Body of pancreas (tissue), 4 donors: ENCODE results near the gene LAMA2. TPM values are rescaled to one million over a fixed set of nuclear protein-coding genes. Genes with fewer than 3 reads are reported as not detected.

Source experiments
- ATAC-seq: fragments of 150-250 bp; one replicate; pipeline ENCODE4 v1.9.1; 2016
- DNase-seq, 4 donors: peaks; one replicate each; pipeline ENCODE4 v3.0.0-alpha.2; 2019
- H3K27ac ChIP-seq, 4 donors: fragments of 200-600 bp; sonication (generic); 1 replicate in 3 of 4; 2 replicates in 1 of 4; pipeline versions ENCODE4 v1.5.1 to v1.6.1; 2016 to 2019; ENCODE audit warnings: mild to moderate bottlenecking in 1 of 4, mixed read lengths in 1 of 4, moderate library complexity in 1 of 4
- H3K27me3 ChIP-seq, 2 donors: fragments of 200-600 bp; sonication (generic); one replicate each; pipeline ENCODE4 v1.6.0; 2016; ENCODE audit warnings: mild to moderate bottlenecking in 1 of 2
- H3K36me3 ChIP-seq, 2 donors: fragments of 200-600 bp; sonication (generic); replicated peaks in 1 of 2; 2 replicates each; pipeline ENCODE4 v1.5.1; 2016; ENCODE audit warnings: low read depth in 2 of 2; ENCODE audit not compliant: insufficient read depth in 1 of 2
- H3K4me1 ChIP-seq: fragments of 200-600 bp; sonication (generic); one replicate; pipeline ENCODE4 v1.6.0; 2016
- H3K4me3 ChIP-seq, 2 donors: fragments of 200-600 bp; sonication (generic); 1 replicate in 1 of 2; 2 replicates in 1 of 2; pipeline ENCODE4 v1.5.1; 2016 to 2019
- H3K9me3 ChIP-seq, 3 donors: fragments of 200-600 bp; sonication (generic); 1 replicate in 2 of 3; 2 replicates in 1 of 3; pipeline ENCODE4 v1.5.1; 2016
- POLR2A ChIP-seq, 3 donors: fragments of 450-650 bp; IDR thresholded peaks; one replicate each; pipeline ENCODE4 v1.6.1; 2016; ENCODE audit warnings: antibody characterized with exemption in 3 of 3, mild to moderate bottlenecking in 2 of 3
- WGBS, 2 donors: methylation state at CpG; one replicate each; pipeline ENCODE4 v1.1.5; 2017; 5-methylcytosine and 5-hydroxymethylcytosine counted together
- intact Hi-C: fragments of 100-400 bp; cut with DNase I; formaldehyde crosslinking; loops from one replicate; pipeline ENCODE4 v1.15.1; 2023
- total RNA-seq, 2 donors: library from RNA; depleted of rRNA; stranded (reverse); fragments of >200 nt; gene quantifications; one replicate each; pipeline ENCODE4 v1.1.0, GENCODE V29; 2016
- TF ChIP-seq, protein P1 (sequence below), 7 experiments: fragments of 450-650 bp in 4 of 7; fragments of 200-600 bp in 3 of 7; sonication (generic) in 3 of 7; IDR thresholded peaks; one replicate each; pipeline ENCODE4 v1.5.1; 2016 to 2019; ENCODE audit warnings: antibody characterized with exemption in 7 of 7

LAMA2 gene
- total RNA-seq, 2 donors from 2014 or later = 43.3 to 54.7 TPM

DNA sequence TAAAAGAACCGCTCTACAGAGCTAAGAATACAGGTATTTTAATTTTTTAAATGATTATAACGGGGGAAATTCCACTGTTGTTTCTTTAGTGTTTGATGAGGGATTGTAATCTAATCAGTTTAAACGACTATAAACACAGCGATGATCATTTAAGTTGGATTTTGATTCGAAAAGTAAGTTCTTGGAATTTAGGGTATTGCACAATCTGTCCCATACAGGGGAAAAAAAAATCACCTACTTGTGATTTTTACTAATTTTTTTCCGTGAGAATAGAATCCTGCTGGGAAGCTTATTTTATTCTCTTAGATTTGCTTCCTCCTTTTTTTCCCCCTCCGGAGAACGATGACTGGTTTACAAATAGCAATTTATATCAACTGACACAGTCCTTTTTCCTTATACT is 108.0 kb downstream of the LAMA2 start:
- no peaks in the 10 kb centered on the region for H3K36me3 ChIP-seq
- no peaks in the 10 kb centered on the region for H3K4me1 ChIP-seq
- no peak overlapping the region for H3K4me3 ChIP-seq
- 46 to 47% methylated on average over 8 of the region's 8 CpGs for WGBS, 2 donors
- H3K9me3 ChIP-seq = no peaks in the 10 kb centered on the region
- no peak for DNase-seq
- TF ChIP-seq POLR2A (IDR thresholded peaks at IDR 0.05) = no peak
- TF ChIP-seq, protein P1, sequence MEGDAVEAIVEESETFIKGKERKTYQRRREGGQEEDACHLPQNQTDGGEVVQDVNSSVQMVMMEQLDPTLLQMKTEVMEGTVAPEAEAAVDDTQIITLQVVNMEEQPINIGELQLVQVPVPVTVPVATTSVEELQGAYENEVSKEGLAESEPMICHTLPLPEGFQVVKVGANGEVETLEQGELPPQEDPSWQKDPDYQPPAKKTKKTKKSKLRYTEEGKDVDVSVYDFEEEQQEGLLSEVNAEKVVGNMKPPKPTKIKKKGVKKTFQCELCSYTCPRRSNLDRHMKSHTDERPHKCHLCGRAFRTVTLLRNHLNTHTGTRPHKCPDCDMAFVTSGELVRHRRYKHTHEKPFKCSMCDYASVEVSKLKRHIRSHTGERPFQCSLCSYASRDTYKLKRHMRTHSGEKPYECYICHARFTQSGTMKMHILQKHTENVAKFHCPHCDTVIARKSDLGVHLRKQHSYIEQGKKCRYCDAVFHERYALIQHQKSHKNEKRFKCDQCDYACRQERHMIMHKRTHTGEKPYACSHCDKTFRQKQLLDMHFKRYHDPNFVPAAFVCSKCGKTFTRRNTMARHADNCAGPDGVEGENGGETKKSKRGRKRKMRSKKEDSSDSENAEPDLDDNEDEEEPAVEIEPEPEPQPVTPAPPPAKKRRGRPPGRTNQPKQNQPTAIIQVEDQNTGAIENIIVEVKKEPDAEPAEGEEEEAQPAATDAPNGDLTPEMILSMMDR (IDR thresholded peaks at IDR 0.05) = no peak
- no peak for ATAC-seq
- no peaks in the 10 kb centered on the region for H3K27me3 ChIP-seq
- intact Hi-C loops = no loop called here
- no peak overlapping the region for H3K27ac ChIP-seq

DNA sequence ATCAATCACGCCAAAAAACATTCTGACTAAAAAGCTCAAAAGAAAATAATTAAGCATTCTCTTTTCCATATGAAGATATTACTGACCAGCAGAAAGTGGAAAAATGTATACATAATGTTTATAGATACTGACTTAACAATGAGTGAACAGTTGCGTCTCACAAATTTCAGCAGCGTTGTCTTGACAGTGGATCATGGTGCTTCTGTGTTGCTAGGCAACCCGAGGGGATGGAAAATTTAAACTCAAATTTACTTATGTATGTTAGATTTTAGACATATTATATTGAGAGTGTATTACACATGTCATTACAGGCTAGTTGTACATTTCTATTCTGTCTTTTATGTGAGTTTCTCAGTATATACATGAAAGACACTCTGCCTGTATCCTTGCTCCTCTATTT is 110.2 kb downstream of the LAMA2 start:
- no peak overlapping the region for H3K27ac ChIP-seq
- 74 to 80% methylated on average over 4 of the region's 4 CpGs for WGBS, 2 donors
- no peaks in the 10 kb centered on the region for H3K27me3 ChIP-seq
- no peaks in the 10 kb centered on the region for H3K4me1 ChIP-seq
- H3K9me3 ChIP-seq = no peaks in the 10 kb centered on the region
- no peaks in the 10 kb centered on the region for H3K36me3 ChIP-seq
- DNase-seq (no peak), ATAC-seq (no peak)
- TF ChIP-seq POLR2A (IDR thresholded peaks at IDR 0.05) = no peak
- TF ChIP-seq, protein P1 (IDR thresholded peaks at IDR 0.05) = no peak
- intact Hi-C loops = no loop called here
- H3K4me3 ChIP-seq = no peak overlapping the region

DNA sequence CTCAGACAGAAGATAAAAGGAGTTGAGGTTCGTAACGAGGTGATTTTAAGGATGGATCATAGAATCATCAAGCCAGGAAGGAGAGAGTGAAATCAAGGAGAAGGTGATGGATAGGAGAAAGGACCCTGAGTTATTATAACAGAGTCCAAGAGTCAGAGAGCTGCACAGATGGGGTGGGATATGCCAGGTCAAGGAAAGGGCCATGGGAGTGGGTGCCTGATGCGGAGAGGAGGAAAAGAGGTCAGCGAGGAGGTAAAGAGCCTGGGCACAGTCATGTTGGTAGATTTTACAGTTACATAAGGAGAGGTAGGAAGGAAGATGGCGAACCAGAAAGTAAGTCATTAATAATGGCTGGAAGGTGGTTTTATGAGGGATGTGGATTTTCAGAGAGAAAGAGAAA is 114.9 kb downstream of the LAMA2 start:
- ATAC-seq (no peak), DNase-seq (no peak)
- no peak for TF ChIP-seq POLR2A (IDR thresholded peaks at IDR 0.05)
- TF ChIP-seq, protein P1 (IDR thresholded peaks at IDR 0.05) = no peak
- H3K27ac ChIP-seq = no peak overlapping the region
- H3K36me3 ChIP-seq = no peaks in the 10 kb centered on the region
- H3K4me3 ChIP-seq = no peak overlapping the region
- H3K9me3 ChIP-seq = no peaks in the 10 kb centered on the region
- 67 to 71% methylated on average over 5 of the region's 5 CpGs for WGBS, 2 donors
- no peaks in the 10 kb centered on the region for H3K27me3 ChIP-seq
- intact Hi-C loops = no loop called here
- H3K4me1 ChIP-seq = no peaks in the 10 kb centered on the region

DNA sequence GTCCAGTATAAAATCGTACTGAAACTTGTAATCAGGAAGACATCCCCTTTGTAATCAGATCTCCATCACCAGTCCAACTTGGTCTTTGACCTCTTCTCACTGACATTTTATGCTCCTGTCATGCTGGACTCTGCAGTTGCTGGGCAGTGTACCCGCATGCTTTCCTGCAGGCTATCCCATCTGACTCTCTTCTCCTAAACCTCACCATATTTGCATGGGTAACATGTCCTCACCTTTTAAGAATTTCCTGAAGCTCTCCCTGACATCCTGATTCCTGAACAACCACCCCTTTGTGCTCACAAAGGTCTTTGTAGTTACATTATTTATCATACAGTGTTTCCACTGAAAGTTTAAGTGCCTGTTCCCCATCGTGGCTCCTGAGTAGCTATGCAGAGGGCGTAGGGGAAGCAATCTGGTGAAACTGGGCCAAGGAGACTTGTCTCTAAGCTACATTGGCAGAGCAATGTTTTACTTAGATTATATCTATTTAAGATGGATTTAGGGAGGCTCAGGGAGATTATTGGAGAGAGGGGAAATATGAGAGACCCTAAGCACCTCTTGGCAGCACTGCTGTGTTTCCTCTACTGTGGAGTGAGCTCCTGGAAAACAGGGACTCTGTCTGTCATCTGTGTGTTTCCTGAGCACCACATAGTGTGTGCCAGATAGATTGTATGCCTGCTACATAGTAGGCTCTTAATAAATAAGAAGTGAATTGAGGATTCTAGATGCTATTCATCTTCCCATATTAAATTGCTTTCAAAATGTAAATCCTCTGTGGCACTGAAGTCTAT is 124.0 kb downstream of the LAMA2 start:
- H3K4me3 ChIP-seq = no peak overlapping the region
- no peaks in the 10 kb centered on the region for H3K4me1 ChIP-seq
- H3K27me3 ChIP-seq = no peaks in the 10 kb centered on the region
- no peak for TF ChIP-seq POLR2A (IDR thresholded peaks at IDR 0.05)
- TF ChIP-seq, protein P1 (IDR thresholded peaks at IDR 0.05) = no peak
- intact Hi-C loops = no loop called here
- ATAC-seq (no peak), DNase-seq (no peak)
- H3K9me3 ChIP-seq = no peaks in the 10 kb centered on the region
- H3K27ac ChIP-seq = no peak overlapping the region
- WGBS, 2 donors = 27 to 30% methylated on average over 4 of the region's 4 CpGs
- no peaks in the 10 kb centered on the region for H3K36me3 ChIP-seq
